NT2/D1 (cell line): ENCODE results near the gene KLHL3.

Source experiments
- SUZ12 ChIP-seq: IDR thresholded peaks from 2 replicates; pipeline ENCODE4 v1.6.1; 2011; ENCODE audit not compliant: insufficient read length, insufficient read depth; ENCODE audit errors: extremely low read depth
- YY1 ChIP-seq: IDR thresholded peaks from 2 replicates; pipeline ENCODE4 v1.6.1; 2011; ENCODE audit not compliant: insufficient read length, insufficient read depth

DNA sequence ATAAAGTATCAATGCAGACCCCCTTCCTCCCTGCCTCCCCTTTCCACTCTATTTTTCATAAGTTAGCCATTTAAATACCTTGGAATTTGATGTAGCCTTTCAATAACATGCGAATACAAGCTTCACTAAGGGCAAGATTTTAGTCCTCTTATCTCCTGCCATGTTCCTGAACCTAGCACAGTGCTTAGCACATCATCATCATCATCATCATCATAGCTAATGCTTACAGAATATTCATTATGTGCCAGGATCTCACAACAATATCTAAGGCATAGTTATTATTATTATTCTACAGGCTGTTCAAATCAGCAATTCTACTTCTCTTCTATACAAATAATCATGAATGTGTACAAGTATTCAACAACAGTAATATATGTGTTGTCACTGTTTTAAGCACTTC is 20.4 kb downstream of the KLHL3 start:
- TF ChIP-seq YY1, result no peak
- no peak for TF ChIP-seq SUZ12
